Measurements from ENCODE around the gene NRN1.
"Not testable (repeated sequence)": the region's sequence is repeated elsewhere in the genome, so short reads cannot be mapped to it uniquely, and the experiment has no call there.

The NRN1 gene, protein sequence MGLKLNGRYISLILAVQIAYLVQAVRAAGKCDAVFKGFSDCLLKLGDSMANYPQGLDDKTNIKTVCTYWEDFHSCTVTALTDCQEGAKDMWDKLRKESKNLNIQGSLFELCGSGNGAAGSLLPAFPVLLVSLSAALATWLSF

DNA sequence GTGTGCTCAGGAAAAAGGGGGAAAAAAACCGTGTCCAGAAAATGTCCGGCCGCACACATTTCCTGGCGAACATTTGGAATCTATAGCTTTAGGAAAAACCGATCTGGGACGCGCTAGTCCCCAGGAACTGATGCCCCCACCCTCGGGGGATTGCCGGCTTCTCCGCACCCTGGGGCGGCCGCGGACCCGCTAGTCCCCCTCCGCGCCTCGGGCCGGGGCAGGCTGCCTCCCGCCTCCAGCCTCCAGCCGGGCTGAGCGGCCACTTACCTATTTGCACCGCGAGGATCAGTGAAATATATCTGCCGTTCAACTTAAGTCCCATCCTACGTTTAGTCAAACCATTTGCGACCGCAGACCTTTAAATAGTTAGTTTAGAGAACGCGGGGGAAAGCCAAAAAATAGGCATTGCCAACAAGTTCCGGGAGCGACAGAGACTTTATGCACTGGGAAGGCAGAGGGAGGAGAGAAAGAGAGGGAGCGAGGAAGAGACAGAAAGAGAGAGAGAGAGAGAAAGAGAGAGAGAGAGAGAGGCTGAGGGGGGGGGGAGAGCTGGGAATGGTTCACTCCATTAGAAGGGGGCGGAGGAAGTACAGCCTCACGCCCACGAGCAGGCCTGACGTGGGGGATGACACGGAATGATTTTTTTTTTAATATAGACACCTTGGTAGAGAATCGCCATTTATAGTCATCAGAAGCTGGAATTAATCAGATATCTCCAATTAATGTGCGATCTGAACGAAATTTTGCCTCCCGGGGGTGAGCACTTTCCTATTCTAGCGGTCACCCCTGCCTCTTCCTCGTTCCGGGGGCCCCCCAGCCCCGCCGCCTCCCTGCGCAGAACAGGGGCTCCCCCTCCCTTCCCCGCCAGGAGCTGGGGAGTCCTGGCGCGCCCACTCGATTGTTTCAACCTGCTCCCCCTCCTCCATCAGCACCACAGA is at the start of gene NRN1:
Gene NRN1 (minus strand): TSS at position 498 of the 938 bp plus-strand sequence. CDS start 176 bp downstream, at position 322.
- DNase-seq (ENCODE audit: low spot score), result no peak

DNA sequence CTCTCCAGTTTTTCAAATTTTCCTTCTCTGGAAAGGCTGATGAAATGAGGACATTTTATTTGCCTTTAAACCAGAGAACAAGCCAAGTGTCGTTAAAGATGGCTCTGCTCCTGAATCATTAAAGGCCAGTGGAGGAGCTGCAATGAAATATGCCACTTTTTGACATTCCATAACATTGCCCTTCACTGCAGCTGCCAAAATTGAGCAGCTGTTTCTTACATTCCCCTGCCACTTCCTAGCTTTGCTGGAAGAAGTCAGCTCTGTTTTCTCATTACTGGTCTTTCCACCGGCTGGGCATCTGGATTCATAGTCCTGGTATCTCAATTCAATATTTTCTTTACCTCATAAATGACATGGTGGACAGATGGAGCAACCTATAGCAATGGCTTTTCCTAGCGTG is 45.5 kb upstream of the NRN1 start:
- no peak for DNase-seq (ENCODE audit: low spot score)

DNA sequence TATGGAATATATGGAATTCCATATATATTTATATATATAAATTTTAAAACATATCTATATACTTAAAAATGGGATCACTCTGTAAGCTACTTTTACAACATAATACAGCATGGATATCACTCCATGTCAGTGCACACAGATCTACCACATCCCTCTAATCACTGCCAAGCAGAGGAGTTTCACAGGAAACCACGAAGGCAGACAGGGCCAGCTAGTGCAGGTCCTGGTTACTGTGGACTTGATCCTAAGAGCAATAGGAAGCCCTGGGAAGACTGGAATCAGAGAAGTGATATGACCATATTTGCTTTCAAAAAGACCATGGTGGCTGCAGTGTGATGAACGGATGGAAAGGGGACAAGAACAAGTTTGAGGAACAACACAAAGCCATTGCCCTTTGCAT is 40.0 kb upstream of the NRN1 start:
- DNase-seq (ENCODE audit: low spot score), result no peak

DNA sequence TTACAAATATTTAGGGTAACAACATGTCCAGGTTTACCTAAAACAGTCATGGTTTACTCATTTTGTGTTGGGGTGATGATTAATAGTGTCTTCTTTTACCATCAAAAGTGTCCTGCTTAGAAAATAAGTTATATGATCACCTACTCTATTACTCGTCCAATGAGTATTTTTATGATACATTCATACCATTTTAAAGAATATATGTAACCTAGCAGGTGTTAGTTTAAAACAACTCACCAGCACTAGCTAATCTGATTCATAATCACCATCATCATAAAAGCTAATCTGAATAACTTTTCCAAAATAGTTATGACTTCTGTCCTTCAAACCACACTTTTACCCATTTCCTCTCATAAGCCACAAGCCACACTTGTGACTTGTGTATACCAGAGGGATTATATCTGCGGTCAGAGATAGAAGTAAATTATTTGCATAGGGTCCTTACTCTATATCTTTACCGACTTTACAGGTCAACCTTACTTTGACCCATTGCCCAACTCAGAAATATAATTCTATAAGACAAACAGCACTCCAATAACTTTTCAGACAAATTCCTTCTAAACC is 33.3 kb upstream of the NRN1 start:
- no peak for DNase-seq (ENCODE audit: low spot score)

DNA sequence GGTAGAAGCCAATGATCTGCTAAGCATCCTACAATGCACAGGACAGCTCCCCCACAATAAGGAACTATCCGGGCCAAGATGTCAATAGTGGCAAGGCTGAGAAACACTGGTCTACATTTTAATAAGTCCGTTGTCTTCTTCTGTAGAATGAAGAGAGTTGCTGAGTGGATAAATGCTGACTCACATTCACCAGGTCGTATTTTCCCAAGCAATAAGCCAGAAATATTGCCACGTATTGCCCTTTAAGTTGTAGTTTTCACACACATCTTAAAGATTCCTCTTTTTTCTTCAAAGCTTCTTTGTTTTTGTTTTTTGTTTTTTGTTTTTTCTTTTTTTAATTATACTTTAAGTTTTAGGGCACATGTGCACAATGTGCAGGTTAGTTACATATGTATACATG is 30.5 kb upstream of the NRN1 start:
- DNase-seq (ENCODE audit: low spot score), result no peak

DNA sequence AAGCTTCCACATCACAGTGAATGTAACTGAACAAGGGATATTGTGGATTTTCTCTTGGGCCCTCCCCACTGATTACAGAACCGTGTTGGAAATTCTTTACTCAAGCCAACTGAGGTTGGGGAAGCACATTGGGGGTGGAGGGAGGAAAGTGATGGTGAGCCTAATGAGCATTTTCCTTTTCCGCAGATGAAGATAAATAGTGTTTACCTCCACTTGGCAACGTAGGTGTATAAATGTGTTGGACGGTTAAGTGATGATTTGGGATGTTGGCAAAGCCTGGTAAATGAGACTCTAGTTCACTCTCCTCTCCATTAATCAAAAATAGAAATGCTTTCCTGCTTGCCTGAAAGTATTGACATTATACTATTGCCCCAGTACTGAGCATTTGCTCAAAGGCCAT is 27.1 kb upstream of the NRN1 start:
- no peak for DNase-seq (ENCODE audit: low spot score)

DNA sequence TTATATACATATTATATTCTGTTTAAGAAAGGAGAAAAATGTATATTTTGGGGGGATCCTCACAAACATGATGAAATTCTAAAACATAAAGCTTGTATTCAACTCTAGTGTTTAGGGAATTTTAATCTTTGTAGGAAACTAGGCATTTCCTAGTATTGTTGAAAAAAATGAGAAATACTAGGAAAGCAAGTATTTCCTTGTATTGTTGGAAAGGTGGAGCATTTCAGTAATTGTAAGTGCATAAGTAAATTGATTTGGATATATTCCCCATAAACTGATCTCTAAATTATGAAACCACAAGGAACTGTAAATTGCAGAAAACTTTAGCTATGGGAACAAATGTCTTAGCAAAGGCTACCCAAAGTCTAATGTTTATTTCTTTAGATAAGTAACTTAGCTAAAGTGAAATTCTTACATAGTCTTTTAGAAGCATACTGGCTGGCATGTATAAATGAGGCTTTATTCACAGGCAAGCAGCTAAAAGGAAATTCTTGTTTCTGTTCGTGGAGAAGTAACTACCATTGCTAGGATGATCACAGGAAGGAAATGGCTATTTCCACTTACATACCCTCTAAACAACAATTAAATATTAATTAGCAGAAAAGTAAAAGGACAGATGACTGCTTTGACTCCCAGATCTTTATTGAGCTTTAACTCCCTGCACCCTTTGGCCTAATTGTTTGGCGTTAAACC is 19.9 kb upstream of the NRN1 start:
- no peak for DNase-seq (ENCODE audit: low spot score)

DNA sequence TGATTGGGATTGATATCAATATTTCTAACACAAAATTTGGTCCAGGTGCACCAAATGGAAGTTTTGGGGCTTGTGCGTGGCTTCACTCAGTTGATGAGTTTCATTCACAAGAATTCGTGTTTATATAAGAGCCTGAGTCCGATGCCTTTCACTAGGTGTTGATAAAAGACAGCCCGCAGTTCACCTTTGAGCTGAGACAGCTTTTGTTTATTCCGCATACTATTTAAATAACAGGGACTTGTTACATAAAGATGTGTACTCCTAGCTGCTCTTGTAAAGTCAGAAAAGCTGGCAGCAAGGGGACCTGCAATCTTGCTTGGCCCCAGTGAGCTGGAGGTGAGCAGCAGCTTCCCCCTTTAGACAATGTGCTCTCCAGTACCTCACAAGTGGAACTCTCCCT is 19.0 kb upstream of the NRN1 start:
- DNase-seq (ENCODE audit: low spot score), result no peak

DNA sequence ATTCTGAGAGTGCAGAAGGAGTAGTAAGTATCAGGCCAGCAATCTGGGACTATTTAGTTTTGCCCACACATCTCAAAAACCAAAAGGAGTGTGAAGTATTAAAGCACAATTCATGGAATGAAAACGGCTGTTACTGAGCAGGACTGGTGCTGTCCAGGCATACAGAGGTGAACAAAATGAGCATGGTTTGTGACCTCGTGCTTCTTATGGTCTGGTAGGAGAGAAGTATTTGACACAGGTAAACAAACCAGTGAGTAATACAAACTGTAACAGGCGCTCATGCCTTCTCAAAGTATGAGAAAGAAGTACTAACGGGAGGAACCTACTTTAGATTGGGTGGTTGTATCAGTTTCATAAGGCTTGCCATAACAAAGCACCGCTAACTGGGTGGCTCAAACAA is 17.5 kb upstream of the NRN1 start:
- no peak for DNase-seq (ENCODE audit: low spot score)

DNA sequence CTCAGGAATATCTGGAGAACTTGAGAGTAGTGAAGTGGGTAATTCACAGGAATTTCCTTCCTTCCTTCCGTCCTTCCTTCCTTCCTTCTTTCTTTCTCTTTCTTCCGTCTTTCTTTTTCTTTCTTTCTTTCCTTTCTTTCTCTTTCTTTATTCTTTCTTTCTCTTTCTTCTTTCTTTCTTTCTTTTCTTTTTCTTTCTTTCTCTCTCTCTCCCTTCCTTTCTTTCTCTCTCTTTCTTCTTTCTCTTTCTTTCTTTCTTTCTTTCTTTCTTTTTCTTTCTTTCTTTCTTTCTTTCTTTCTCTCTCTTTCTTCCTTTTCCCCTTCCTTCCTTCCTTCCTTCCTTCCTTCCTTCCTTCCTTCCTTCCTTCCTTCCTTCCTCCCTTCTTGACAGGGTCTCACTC is 16.1 kb upstream of the NRN1 start:
- DNase-seq (ENCODE audit: low spot score), result not testable (repeated sequence)

DNA sequence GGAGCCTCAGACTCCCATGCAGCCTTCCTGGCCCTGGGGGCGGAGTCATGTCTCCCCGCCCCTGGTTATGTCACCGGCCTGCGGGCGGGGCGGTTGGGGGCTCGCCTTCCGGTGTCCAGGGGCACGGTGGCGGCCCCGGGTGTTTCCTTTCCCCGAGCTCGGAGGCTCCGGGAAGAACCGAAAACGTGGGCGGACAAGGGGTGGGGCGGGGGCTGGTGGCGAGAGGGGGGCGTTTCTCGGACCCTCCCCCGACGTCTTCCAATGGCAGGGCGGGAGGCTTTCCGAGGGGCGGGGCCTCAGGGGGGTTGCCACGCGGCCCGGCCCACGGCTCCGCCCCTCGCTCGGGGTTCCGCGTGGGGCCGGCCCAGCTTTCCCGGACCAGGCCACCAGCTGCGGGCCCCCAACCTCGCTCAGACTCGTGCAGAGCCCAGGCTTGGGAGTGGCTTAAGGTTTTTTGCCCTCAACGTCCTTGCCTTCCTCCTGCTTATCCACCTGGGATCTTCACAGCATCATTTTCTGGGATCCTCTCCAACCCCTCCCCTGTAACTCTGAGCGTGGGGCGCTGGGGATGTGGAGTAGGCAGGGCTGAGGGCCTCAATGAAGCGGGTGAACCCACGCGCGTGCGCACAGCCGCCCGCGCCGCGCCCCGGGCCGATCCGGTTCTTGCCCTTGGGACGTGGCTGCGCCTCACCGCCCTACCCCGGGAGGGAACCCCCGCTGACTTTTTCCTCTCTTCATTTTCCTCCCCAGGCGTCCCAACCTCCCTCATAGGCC is 2.1 kb upstream of the NRN1 start:
- peak; percentile 30 for DNase-seq (ENCODE audit: low spot score)

DNA sequence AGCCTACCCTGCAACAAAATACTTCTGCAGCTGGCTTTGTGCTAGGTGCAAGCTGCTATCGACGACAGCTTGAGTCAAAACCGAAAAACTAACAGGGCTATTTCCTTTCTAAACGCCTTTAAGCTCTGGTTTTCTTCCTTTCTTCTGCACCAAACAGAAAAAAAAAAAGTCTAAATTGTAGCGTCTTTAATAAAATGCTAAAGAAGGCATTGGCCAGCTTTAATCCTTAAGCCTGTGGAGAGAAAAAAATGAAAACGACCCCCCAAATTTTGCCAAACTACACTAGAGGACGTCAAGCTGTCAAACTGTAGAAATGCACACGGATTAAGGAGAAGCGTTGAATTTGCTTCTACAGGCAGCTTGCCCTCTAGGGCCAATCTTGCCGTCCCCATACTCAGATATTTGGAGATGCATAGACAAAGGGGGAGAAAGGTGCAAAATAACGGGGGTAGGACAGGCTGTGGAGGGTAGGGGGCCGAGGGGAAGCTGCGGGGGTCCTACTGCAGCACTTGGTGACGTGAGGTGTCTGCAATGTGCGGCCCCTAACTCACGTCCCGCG is 1.4 kb upstream of the NRN1 start:
- no peak for DNase-seq (ENCODE audit: low spot score)

DNA sequence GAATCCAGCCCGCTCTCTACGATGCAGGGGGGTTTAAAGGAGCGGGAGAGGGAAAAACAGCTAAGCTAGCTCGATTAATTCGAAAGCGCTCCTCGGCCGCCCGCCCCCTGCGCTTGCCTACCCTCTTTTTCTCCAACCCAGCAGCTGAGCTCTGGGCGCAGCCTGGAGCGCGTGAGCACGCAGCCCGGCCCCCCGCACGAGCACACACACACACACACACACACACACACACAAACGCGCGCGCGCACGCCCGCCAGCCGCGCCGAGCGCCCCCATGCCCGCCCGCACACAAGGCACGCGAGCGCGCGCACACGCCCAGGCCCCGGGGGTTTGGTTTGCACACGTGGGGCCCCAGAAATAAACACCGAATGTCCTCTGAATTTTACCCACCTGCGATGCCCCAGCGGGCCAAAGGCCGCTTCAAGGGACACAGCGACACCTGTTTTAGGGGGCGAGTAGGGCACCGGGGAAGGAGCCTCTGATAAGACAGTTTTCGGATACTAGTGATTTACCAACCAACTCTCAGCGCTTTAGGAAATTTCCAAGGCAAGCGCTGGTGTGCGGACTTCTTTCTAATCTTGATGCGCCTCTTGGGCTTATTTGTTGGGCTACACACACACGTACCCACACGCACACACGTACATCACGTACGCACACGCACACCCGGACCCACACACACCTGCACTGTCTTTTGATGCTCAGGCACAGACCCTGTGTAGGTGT is 802 bp upstream of the NRN1 start:
- DNase-seq (ENCODE audit: low spot score), result no peak

DNA sequence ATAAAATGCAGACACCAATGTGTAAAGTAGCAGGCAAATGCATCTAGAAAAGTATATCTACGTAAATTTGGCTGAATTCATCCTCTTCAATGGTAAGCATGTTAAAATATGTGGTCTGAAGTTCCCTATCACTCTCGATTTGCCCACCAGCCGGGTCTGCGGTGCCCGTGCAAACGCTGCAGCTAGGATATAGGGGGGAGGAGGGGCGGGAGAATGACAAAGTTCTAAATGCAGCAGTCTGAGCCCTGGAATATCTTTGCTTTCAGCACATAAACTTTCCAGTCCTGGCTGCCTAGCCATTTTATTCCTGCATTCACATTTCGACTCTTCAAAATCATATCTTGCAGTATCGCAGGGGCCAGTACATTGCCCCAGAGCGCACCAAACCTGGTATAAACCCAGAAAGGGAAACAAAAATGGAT is 708 bp downstream of the NRN1 start:
- no peak for DNase-seq (ENCODE audit: low spot score)

DNA sequence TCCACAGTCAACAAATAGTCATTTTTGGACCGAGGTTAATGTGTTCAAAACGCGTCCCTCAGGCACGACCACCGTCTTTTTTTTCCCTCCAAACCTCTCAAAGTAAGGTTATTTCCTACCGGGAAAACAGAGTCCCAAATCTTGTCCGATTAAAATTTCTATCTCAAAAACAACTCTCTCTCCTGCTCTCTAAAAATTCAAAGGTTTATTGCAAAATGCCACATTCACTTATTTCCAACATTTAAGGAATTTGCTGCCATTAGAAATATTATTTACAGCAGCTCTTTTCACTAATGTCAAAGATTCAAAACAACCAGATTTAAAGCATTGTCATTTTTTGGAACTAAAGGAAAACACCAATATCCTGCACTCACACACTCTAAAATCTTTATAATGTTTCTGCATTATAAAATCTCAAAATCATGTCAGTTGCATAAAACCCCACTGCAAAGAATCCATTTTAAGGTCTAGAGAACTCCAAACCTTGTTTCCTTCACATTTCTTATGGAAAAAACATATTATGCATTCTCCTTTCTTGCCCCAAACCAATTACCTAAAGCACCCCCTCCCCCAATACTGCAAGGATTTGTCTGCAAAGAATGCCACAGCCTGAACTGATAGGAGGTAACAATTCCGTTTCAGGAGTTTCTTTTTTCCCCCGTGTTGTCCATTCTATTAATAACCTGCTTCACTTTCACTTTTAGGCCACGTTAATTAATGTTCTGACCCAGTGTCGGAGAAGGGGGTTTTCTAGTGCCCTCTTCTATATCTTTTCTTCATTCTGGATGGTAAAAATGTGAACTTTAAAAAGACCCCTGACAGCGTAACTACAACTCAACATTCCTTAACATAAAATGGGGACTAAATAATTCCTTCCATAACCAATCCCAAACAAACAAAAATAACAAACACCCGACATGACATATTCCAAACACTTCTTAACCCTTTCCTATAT is 1.4 kb downstream of the NRN1 start:
- DNase-seq (ENCODE audit: low spot score), result no peak

DNA sequence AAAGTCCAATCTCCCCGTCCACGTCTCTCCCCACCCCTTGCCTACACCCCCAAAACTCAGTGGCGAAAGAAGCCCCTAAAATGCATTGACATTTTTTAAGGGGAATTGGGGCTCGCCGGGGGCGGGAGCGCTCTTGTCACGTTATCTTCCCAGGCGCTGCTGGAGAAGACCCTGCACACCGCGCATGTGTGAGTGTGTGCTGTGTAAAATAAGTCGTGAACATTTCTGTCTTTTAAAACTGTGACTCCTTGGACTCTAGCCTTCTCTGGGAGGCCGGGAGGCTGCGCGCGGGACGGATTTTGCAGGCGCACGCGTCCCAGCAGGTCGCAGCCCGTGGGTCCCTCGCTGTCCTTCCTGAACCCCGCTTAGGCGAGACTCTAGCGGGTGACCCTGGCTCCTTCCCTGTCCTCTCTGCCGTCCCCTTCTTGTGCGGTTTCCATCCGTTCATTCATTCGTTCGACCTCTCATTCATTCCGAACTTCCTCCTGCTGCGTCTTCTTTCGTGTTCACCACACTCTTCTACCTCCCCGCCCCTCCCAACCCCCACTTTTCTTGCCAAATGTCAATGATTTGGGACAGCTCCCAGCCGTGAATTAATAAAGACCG is 2.2 kb downstream of the NRN1 start:
- no peak for DNase-seq (ENCODE audit: low spot score)

DNA sequence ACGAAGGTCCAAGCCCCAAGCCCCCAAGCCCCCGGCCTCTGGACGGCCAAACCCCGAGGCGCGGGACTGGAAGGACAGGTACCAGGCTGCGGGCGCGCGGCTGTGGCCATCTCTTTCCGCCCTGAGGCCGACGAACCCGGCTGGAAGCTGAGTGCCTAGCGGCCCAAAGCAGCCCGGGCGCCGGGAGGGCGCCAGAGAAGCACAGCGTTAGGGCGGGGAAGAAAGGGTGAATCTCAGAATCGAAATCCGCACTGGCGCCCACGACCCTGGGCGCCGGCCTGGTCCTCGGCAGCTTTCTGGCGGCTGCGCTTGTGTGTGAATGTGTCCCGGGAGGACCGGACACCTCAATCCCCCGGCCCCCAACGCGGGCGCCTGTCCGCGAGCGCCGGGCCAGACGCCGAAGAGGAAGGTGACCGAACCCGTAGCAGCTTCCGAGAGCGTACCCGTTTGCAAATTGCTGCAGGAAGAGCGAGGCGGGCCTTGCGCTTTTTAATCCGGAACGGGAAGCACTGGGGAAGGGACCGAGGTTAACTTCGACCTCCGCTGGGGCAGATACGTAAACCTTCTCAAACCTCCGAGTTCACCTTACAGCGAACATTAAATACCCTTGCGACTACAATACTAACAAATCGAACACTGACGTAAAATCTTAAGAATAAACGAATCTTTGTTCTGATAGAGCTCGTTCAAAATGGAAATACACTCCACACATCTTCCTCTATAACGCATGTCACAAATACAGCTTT is 2.9 kb downstream of the NRN1 start:
- DNase-seq (ENCODE audit: low spot score), result no peak

DNA sequence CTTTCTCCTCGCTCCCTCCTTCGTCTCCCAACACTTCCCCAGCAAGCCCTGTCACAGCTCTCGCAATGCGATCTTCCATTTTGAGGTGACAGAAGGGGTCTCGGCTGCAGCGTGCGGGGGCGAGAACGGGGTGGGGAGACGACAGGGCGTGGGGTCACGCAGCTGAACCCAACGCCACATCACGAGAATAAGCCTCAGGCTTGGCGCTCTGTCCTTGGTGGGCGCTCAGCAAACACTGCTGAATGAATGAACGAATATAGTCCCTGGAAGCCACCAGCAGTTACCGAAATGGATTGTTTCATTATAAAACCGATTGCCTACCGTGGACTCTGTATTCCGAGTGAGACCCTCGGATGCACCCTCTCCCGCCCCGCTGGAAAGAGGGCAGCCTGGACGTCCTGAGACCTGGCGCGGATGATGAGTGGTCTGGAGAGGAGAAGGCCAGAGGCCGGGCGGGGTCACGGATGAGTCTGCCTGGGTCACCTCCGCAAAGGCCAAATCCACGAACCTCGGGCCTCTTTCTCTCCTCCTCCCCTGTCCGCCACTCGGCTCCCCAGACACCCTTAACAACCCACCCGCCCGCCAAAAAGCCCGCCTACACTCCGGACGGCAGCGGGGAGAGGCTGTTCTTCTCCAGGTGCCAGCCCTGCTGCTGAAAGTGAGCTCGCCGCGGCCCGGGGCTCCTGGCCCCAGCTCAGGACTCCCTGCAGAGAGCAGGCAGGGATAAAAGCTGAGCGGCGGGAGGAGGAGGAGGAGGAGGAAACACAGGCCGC is 3.7 kb downstream of the NRN1 start:
- no peak for DNase-seq (ENCODE audit: low spot score)

Measured in CD4-positive, alpha-beta T cell treated with Interleukin-2 at 100 ng/mL for 4 hours (primary cell).